ENCODE data around the gene SLC19A1.

Gene SLC19A1

GRCh38 chr21:45543710-45544448 is 1.6 kb upstream of the SLC19A1 start:
- DNase-seq = no peak

DNA sequence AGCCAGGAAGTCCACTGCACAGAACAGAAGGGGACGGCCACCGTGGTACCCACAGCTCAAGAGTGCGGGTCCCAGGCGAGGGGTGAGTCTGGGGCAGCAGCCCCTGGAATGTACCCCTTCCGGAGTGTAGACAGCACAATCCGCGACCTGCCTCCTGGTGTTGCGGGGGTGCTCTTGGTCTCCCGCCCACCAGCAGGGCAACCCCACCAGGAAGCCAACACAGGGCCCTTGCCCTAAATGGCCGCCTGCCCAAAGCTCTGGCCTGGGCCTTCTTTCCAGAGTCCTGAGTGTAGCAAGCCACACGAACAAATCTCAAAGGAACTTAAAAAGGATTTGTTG is 1.1 kb upstream of the SLC19A1 start:
- DNase-seq = no peak

GRCh38 chr21:45542667-45543370 is 579 bp upstream of the SLC19A1 start:
- no peak for DNase-seq

DNA sequence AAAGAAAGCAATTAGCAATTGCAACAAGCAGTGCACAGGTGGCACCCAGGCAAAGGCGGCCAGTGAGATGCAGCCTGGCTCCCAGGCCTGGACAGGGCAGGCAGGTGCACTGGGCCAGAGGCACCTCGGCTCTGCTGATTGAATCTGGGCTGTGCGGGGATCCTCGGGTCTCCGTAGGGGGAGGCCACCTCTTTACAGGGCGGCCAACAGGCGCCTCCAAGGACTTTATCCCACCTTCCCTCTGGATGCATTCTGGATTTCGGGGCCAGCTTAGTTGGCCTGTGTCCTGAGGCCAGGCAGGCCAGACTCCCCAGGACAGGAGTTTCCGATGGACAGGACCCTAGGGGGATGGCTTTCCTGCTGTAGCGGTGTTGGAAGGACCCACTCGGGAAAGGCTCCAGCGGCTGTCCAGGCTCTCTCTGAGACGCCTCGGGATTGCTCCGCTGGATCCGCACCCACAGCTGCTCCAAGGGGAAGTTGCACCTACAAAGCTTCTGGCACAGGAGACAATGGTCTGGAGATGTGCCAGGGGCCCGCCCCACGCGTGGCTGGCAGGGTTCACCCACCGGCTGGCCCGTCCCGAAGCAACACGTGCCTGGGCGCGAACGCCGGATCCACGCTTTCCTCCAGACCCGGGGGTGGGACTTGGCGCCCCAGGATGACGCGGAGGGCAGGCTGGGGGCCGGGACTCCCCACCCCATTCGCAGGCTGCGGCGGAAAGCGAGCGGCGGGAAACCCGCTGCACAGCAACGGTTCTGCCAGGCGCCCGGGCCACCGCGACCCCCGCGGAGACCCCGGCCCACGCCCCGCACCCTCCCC is 810 bp downstream of the SLC19A1 start:
- peak; percentile 63 to 67 for DNase-seq

GRCh38 chr21:45540601-45540970 is 1.7 kb downstream of the SLC19A1 start:
- no peak for DNase-seq

DNA sequence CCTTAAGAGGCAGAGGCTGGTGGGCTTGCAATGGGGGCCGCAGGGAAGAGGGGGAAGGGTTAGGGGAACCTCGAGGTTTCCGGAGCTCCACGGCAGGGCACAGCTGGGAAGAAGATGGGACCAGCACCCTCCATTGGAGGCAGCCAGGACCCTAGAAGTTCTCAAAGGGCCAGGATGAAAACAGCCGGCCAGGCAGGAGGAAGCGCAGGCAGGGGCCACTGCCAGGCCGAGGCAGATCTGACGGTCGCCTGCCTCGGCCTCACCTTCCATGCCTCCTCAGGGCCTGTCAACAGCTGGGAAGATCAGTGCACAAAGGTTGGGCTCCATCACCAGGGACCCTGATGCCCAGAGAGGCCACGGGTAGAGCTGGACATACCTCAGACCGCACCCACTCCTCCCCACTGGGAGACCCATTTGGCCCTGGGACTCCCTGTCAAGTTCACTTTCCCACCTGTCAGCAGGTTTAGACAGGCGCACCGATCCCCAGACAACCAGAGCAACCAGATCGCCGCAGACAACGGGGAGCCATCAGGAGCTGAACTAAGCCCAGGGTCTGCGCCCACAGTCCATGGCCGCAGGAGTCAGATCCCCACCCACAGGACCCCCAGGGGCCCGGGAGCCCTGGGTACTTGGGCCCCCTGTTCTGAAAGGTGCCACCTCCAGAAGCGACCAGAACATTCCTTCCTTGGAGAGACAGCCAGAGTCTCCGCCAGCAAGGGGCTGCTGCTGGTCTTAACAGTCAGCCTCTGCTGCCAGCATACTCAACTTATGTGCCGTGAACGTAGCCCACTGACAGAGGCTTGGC is 2.2 kb downstream of the SLC19A1 start:
- no peak for DNase-seq

DNA sequence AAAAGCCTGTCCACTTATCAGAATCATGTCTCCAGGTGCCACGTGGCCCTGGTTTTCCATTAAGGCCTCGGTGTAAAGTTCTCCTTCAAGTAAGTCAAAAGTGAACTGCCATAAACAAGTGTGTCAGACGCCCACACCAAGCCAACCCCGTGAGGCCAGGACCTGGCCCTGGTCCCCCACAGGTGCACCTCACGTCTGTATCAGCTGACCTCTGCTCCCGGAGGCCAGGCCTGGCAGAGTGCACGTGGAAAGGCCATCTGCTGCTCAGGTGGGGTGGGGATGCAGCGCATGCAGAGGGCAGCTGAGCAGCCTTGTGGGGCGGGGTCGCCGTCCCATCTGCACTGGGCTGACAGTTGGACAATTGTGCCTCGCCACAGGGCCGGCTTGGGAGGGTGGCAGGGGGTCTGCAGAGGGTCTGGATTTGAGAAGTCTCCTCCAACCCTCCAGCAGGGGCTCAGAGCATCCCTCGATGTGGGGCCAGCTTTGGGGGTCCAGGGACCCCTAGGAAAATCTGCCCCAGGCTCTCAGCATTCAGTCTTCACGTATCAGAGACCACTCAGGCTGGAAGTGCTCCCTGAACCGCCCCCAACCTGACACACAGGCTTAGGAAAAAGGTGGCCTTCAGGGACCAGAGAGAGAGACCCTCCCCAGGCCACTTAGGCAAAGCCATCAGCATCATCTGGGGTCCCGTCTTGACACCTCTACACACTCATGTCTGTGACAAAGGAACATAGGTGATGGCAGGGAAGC is 3.0 kb downstream of the SLC19A1 start:
- no peak for DNase-seq

DNA sequence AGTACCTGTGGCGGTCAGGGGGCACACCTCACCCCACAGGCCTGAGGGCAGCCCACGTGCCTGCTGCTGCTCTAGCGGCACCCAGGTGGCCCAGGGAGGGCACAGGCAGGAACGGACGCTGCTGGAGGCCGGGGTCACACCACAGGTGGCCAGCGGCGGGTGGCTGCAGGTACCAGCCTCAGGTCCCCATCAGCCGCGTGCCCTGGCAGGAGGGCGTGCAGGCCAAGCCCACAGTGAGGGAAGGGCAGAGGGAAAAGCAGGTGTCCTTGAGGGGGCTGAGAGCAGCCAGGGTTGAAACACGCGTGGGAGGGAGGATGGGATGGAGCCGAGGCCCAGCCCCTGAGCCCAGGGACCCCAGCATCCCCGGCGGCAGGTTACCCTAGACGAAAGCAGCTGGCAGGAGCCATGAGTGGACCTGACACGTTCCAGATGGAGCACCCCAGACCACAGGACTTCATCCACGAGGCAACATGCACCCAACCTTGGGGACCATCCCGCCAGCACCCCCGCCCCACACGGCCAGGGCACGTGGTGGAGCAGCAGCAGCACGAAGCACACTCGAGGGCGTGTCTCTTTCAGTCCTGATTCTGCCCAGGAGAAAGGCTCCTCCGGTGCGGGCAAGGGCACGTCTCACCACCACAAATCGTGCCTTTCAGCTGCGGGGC is 3.7 kb downstream of the SLC19A1 start:
- no peak for DNase-seq

DNA sequence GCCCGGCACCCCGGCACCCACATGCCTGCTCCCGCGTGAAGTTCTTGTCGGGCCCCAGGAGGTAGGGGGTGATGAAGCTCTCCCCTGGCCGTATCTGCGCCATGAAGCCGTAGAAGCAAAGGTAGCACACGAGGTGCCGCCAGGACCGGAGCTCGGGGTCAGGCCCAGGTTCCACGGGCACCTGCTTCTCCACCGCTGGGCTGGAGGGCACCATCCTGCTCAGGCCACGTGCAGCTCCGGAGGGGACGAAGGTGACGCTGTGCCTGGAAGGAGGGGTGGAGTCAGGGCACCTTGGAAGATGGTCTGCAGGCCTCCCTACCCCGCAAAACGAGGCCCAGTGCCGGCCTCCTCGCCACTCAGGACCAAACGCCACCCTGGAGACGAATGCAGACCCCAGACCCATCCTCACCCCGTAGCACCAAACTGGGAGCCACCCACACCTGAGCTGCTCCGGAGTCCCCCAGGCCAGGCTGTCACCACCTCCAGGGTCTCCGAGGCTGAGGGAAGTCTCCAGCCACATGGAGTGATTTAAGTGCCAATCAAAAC is 4.4 kb downstream of the SLC19A1 start:
- no peak for DNase-seq

DNA sequence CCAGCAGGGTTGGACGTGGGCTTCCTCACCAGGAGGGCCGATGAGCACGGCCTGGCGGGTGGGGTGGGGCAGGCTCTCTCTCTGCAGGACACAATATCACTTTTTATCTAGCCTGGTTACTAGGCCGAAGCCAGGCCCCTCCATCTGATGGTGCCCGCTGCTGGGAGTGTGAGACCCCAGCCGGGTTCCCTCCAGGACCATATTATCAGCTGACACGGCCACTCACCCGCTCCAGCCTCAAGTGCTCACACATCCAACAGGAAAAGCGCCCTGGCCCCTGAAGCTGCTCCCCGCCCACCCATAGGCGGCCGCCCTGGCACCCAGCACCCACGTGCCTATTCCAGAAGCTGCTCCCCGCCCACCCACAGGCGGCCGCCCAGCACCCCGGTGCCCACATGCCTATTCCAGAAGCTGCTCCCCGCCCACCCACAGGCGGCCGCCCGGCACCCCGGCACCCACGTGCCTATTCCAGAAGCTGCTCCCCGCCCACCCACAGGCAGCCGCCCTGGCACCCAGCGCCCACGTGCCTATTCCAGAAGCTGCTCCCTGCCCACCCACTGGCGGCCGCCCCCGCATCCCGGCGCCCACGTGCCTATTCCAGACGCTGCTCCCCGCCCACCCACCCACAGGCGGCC is 5.0 kb downstream of the SLC19A1 start:
- no peak for DNase-seq

DNA sequence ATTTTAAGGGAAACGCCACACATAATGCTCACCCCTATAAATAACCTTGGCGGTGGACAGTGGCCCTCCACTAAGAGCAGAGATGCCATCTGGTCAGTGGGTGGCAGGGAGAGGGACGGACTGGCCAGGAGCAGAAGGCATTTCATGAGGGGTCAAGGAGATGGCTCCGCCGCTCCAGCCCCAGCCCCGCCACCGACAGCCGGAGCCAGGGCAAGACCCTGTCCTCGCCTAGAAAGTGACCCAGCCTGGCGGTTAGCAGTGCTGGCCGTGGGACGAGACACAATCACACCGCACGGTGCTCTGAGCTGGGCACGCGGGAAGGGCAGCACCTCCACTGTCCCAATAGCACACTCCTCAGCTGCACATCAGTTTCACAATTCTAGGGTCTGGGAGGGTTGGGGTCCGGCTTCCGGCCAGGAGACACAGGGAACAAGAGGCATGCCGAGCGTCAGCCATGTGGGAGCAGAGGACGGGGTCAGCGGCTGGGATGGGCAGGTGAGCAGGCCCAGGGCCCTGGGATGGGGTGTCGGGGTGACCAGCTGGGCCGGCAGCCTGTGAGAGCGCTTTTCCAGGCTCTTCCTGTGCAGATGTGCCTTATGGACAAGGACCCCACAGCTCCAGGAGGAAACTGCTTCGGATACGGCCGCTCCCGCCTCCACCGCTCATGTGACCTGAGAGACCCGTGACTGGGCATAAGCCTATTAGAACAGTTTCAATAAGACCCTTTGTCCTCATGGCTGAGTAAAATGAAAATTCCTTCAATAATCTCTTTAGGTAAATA is 5.7 kb downstream of the SLC19A1 start:
- no peak for DNase-seq

GRCh38 chr21:45535341-45536081 is 6.7 kb downstream of the SLC19A1 start:
- DNase-seq = peak; percentile 76 to 81

- DNase-seq = peak; percentile 89 to 95
These were observed 7.5 kb downstream of the SLC19A1 start for GRCh38 chr21:45534636-45535331.

DNA sequence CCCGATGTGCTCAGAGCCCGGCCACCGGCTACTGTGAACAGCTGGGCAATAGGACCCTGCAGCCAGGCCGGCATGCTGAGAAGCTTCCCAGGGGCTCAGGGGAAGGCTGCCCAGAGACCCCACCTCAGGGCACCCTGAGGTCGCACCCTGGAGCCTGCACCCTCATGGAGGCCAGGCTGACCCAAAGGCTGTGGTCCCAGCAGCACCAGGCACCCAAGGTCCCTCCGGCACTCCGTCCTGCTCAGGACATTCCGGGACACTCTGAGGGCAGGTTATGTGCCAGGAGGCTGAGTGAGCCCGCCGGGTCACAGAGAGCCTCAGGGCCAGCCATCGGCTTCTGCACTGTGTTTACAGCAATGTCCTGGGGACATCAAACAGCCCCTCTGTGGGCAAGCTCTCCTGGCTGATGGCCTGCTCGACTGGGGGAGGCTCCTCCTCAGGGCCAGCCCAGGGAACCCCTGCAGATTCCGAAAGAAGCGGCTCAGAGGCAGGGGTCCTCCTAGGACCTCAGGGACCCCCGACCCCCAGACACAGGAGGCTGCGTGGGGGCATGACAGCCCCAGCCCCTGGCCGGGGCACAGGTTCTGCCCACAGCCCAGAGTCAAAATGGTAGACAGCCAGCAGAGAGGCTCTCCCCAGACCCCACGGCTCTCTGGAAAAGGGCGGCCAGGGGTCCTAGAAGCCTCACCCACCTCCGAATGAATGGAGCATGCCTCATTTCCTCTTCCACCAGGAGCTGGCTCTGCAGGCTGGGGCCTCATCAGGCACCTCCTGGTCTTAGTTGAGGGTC is 8.2 kb downstream of the SLC19A1 start:
- no peak for DNase-seq

GRCh38 chr21:45533361-45533845 is 8.8 kb downstream of the SLC19A1 start:
- DNase-seq = no peak

- peak; percentile 76 to 87 for DNase-seq
These were observed 9.3 kb downstream of the SLC19A1 start for GRCh38 chr21:45532826-45533360.
